ENCODE data around the gene FOLR1. TPM values are rescaled to one million over a fixed set of nuclear protein-coding genes. Genes with fewer than 3 reads are reported as not detected.

FOLR1 gene
- total RNA-seq, 1 experiment from 2014 or later = 4.8 TPM

DNA sequence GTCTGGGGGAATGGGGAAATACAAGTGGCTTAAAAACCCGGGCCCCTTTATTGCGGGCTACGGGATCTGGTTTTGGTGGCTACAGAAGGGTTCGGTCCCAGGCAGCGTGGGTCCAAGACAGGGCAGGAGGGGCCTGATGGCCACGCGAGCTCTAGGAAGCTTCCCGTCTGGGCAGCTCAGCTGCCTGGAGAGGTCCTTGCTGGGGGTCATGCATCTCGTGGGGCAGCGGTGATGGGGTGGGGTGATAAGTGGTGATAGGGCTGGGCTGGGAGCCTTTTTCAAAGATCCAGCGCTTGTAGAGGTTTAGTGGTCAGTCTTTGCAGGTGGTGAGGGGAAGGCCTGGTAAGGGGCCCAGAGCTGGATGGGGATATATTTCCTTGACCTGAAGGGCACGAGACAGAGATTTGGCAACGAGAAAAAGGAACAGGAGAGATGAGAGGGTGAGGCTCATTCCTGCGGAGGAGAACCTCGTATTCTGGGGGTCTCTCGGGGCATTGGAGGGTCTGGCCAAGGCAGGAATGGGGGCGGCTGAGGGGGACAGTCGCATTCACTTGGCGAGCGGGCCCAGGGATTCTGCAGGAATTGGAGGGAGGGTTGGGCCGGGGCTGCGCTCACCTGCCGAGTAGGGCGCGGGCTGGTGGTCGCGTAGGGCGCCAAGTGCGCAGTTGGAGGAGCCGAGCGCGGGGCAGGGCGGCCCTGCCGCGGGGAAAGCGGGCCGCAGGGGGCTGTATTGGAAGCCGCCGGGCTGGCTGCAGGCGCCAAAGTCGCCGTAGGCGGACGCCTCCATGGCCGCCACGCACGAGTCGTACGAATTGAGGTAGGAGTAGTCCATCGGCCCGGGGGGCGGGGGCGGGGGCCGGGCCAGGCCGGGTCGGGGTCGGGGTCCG, 51.5 kb downstream of the FOLR1 start:
- Histone ChIP-seq H2AFZ (ENCODE audit: low read depth, low read length, poor library complexity, severe bottlenecking) (no peak overlapping the region), H3K36me3 (ENCODE audit: control insufficient read depth in 1 of 2, insufficient read depth in 2 of 2, low read length in 2 of 2) (no peaks in the 10 kb centered on the region), H3K27ac (ENCODE audit: low read depth, low read length) (no peak overlapping the region), H3K4me3 (replicated peaks in 1 of 2; ENCODE audit: low read depth in 1 of 2, low read length in 2 of 2) (no peak overlapping the region), H3K79me2 (ENCODE audit: insufficient read depth, low read length) (no peaks in the 10 kb centered on the region), H3K27me3 (ENCODE audit: insufficient read depth, low read length) (no peaks in the 10 kb centered on the region), H3K9ac (ENCODE audit: low read length) (no peak overlapping the region), H3K9me3 (ENCODE audit: control insufficient read depth in 1 of 2, insufficient read depth in 1 of 2, low read depth in 1 of 2, low read length in 2 of 2) (no peaks in the 10 kb centered on the region), H4K20me1 (ENCODE audit: insufficient read depth) (no peaks in the 10 kb centered on the region), H3K4me2 (ENCODE audit: low read length) (no peak overlapping the region), H3K9me2 (ENCODE audit: insufficient read depth) (no peaks in the 10 kb centered on the region), H3K4me1 (ENCODE audit: control insufficient read depth in 1 of 2, insufficient read depth in 2 of 2, low read length in 2 of 2) (no peaks in the 10 kb centered on the region; a peak in 1 of 4 replicates)
- ChIA-PET POLR2A (no interaction called here), CTCF (no interaction called here), RAD21 (ENCODE audit: low non-redundant PET in 1 of 2, low total read pairs in 2 of 2, uncharacterized antibody in 2 of 2, unreplicated experiment in 2 of 2) (no interaction called here)
- intact Hi-C loops (cut with micrococcal nuclease) = no loop called here
- TF ChIP-seq EGR1 (IDR thresholded peaks at IDR 0.05; ENCODE audit: low read depth) (no peak), CBX3 (IDR thresholded peaks at IDR 0.05; ENCODE audit: low read depth) (no peak)
- TF ChIP-seq, protein P1, sequence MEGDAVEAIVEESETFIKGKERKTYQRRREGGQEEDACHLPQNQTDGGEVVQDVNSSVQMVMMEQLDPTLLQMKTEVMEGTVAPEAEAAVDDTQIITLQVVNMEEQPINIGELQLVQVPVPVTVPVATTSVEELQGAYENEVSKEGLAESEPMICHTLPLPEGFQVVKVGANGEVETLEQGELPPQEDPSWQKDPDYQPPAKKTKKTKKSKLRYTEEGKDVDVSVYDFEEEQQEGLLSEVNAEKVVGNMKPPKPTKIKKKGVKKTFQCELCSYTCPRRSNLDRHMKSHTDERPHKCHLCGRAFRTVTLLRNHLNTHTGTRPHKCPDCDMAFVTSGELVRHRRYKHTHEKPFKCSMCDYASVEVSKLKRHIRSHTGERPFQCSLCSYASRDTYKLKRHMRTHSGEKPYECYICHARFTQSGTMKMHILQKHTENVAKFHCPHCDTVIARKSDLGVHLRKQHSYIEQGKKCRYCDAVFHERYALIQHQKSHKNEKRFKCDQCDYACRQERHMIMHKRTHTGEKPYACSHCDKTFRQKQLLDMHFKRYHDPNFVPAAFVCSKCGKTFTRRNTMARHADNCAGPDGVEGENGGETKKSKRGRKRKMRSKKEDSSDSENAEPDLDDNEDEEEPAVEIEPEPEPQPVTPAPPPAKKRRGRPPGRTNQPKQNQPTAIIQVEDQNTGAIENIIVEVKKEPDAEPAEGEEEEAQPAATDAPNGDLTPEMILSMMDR (IDR thresholded peaks at IDR 0.05 in 2 of 3, conservative IDR thresholded peaks at IDR 0.05 in 1 of 3; ENCODE audit: borderline replicate concordance in 1 of 3, insufficient read depth in 1 of 3, low read depth in 2 of 3, low read length in 2 of 3) = no peak
- no peak for ATAC-seq
- no peak for DNase-seq (ENCODE audit: low read depth, low spot score)
- BruUV-seq (replicated peaks) = no TSS peak

DNA sequence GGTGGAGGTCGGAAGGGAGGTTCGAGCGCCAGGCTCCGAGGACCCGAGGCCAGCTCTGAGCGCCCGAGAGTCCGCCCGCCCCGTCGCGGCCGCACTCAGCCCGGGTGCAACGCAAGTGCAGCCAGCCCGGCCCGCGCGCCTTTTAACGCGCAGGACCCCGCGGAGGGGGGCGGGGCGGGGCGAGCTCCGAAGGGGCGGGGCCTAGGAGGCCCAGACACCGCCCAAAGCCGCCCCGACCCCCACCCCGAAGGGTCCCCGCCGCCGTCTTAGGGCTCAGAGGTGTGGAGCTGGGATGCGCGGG, 52.1 kb downstream of the FOLR1 start, which contains the start of gene PHOX2A:
Gene PHOX2A (minus strand): TSS at position 117 of the 301 bp plus-strand sequence. CDS start 172 bp downstream, outside the sequence.
- H3K79me2 ChIP-seq (ENCODE audit: insufficient read depth, low read length) = no peaks in the 10 kb centered on the region
- no peaks in the 10 kb centered on the region for H4K20me1 ChIP-seq (ENCODE audit: insufficient read depth)
- H3K36me3 ChIP-seq (ENCODE audit: control insufficient read depth in 1 of 2, insufficient read depth in 2 of 2, low read length in 2 of 2) = no peaks in the 10 kb centered on the region
- no peak within 1 kb of the TSS for H3K9ac ChIP-seq (ENCODE audit: low read length)
- ChIA-PET RAD21 (ENCODE audit: low non-redundant PET in 1 of 2, low total read pairs in 2 of 2, uncharacterized antibody in 2 of 2, unreplicated experiment in 2 of 2) (no interaction called here), CTCF (no interaction called here), POLR2A (no interaction called here)
- DNase-seq (ENCODE audit: low read depth, low spot score) (no peak), ATAC-seq (no peak)
- H3K9me3 ChIP-seq (ENCODE audit: control insufficient read depth in 1 of 2, insufficient read depth in 1 of 2, low read depth in 1 of 2, low read length in 2 of 2) = no peaks in the 10 kb centered on the region
- no peaks in the 10 kb centered on the region for H3K9me2 ChIP-seq (ENCODE audit: insufficient read depth)
- H3K4me3 ChIP-seq (replicated peaks in 1 of 2; ENCODE audit: low read depth in 1 of 2, low read length in 2 of 2) = no peak within 1 kb of the TSS
- BruUV-seq (replicated peaks) = no TSS peak
- H3K27me3 ChIP-seq (ENCODE audit: insufficient read depth, low read length) = no peaks in the 10 kb centered on the region
- no peak within 1 kb of the TSS for H3K4me2 ChIP-seq (ENCODE audit: low read length)
- intact Hi-C loops (cut with micrococcal nuclease) = no loop called here
- H3K27ac ChIP-seq (ENCODE audit: low read depth, low read length) = no peak within 1 kb of the TSS
- H2AFZ ChIP-seq (ENCODE audit: low read depth, low read length, poor library complexity, severe bottlenecking) = no peak within 1 kb of the TSS
- H3K4me1 ChIP-seq (ENCODE audit: control insufficient read depth in 1 of 2, insufficient read depth in 2 of 2, low read length in 2 of 2) = no peaks in the 10 kb centered on the region; a peak in 1 of 4 replicates
- TF ChIP-seq EGR1 (IDR thresholded peaks at IDR 0.05; ENCODE audit: low read depth) = no peak
- TF ChIP-seq, protein P1 (IDR thresholded peaks at IDR 0.05 in 2 of 3, conservative IDR thresholded peaks at IDR 0.05 in 1 of 3; ENCODE audit: borderline replicate concordance in 1 of 3, insufficient read depth in 1 of 3, low read depth in 2 of 3, low read length in 2 of 3) = no peak
- TF ChIP-seq CEBPB (IDR thresholded peaks at IDR 0.05; ENCODE audit: low read depth) = no peak
- no peak for TF ChIP-seq TCF7L2 (IDR thresholded peaks at IDR 0.05; ENCODE audit: borderline replicate concordance, extremely low read depth, insufficient read depth, insufficient read length)
- TF ChIP-seq RAD21 (IDR thresholded peaks at IDR 0.05; ENCODE audit: low read depth) = no peak
- TF ChIP-seq JUND (IDR thresholded peaks at IDR 0.05) = no peak
- no peak for TF ChIP-seq EZH2 (IDR thresholded peaks at IDR 0.05)
- no peak for TF ChIP-seq ZFX (IDR thresholded peaks at IDR 0.05)
- no peak for TF ChIP-seq SIN3A (IDR thresholded peaks at IDR 0.05; ENCODE audit: low read depth)
- TF ChIP-seq YY1 (IDR thresholded peaks at IDR 0.05; ENCODE audit: extremely low read depth, insufficient replicate concordance, low read depth, low read length) = no peak
- TF ChIP-seq, protein P2, sequence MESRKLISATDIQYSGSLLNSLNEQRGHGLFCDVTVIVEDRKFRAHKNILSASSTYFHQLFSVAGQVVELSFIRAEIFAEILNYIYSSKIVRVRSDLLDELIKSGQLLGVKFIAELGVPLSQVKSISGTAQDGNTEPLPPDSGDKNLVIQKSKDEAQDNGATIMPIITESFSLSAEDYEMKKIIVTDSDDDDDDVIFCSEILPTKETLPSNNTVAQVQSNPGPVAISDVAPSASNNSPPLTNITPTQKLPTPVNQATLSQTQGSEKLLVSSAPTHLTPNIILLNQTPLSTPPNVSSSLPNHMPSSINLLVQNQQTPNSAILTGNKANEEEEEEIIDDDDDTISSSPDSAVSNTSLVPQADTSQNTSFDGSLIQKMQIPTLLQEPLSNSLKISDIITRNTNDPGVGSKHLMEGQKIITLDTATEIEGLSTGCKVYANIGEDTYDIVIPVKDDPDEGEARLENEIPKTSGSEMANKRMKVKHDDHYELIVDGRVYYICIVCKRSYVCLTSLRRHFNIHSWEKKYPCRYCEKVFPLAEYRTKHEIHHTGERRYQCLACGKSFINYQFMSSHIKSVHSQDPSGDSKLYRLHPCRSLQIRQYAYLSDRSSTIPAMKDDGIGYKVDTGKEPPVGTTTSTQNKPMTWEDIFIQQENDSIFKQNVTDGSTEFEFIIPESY (IDR thresholded peaks at IDR 0.05; ENCODE audit: extremely low read depth, insufficient replicate concordance, low read length) = no peak
- TF ChIP-seq EZH2phosphoT487 (IDR thresholded peaks at IDR 0.05; ENCODE audit: borderline replicate concordance) = no peak

All from HCT116 (cell line).